Measurements from ENCODE around the gene ARPC5L.

DNA sequence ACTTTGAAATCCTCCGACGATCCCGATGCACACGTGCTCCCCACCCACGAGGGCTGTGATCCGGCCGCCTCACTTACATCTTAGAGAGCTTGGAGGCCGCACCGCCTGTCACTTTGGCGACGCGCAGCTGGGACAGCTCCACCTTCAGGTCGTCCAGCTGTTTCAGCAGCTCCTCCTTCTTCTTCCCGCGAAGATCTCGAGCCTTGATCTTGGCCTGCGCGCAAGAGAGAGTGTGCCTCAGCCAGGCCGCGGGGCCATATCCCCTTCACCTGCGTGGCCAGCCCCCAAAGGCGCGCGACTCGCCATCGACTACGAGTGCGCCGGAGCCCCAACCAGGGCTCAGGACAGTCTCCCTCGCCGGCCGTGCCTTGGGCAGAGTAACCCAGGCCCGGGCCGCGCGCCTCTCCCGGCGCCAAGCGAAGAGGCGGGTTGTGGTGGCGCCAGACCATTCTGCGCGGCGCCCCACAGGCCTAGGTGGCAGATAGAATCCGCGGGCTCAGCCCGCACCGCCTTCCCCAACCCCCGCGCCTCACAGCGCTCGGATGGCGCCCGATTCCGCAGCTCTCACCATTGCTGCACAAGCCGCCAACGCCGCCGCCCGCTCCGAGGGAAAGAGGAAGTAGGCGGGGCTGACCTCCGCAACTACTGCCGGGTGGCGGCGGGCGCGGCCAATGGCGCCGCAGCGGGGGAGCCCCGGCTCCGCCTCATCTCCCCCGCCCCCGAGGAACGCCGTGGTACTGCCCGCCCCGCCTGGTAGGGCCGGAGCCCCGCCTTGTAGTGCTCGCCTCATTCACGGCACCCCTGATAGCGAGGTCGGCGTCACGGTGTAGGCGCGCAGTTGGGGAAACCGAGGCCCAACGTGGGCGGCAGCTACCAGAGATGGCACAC, at the start of gene ARPC5L, which contains the start of gene RPL35:
- TF ChIP-seq, protein P1, sequence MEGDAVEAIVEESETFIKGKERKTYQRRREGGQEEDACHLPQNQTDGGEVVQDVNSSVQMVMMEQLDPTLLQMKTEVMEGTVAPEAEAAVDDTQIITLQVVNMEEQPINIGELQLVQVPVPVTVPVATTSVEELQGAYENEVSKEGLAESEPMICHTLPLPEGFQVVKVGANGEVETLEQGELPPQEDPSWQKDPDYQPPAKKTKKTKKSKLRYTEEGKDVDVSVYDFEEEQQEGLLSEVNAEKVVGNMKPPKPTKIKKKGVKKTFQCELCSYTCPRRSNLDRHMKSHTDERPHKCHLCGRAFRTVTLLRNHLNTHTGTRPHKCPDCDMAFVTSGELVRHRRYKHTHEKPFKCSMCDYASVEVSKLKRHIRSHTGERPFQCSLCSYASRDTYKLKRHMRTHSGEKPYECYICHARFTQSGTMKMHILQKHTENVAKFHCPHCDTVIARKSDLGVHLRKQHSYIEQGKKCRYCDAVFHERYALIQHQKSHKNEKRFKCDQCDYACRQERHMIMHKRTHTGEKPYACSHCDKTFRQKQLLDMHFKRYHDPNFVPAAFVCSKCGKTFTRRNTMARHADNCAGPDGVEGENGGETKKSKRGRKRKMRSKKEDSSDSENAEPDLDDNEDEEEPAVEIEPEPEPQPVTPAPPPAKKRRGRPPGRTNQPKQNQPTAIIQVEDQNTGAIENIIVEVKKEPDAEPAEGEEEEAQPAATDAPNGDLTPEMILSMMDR (conservative IDR thresholded peaks at IDR 0.05; ENCODE audit: low read length): peak; percentile 41
- TF ChIP-seq EZH2phosphoT487 (IDR thresholded peaks at IDR 0.05; ENCODE audit: borderline replicate concordance): no peak

All from Loucy (cell line).